ENCODE measurements around the gene CDK5R2.
A peak's percentile ranks its signal among the peaks of the same experiment; 100 is the strongest.

Gene CDK5R2

GRCh38 chr2:218961651-218962570, 2.4 kb downstream of the CDK5R2 start:
- DNase-seq (ENCODE audit: low read depth, low spot score): no peak

- DNase-seq (ENCODE audit: low read depth, low spot score): peak; percentile 76
Measured at GRCh38 chr2:218962859-218963492, 3.5 kb downstream of the CDK5R2 start.

- no peak for DNase-seq (ENCODE audit: low read depth, low spot score)
Measured at GRCh38 chr2:218963601-218964000, 4.1 kb downstream of the CDK5R2 start.

DNA sequence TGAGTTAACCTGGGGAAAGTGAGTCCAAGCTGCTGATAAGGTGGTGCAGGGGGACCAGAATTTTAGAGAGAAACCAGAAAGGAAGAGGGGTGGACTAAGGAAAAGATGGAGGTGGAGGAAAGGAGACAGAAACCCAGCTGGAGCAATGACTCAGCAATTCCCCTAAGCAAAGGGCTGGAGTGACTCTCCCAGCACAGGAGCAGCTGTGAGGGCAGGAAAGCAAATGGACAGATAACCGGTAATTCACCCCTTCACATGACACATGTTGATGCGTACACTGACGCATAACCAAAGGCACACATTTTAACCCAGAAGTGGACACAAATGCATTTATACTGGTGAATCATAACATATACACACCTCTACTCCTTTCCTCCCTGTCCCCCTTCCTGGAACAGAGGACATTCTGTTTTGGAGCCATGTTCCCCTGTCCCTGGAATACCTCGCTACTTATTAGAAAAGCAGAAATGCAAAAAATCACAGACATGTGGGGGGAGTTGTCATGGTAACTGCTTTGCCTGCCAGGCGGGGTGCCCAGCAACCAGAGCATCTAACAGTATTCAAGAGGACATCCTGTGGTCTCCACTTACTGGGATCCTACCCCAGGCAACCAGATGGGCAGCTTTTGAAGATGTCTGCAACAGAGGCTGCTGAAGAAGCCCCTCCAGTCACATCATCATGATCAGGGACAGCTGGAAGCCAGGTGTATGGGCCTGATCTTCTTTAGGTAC, 4.7 kb downstream of the CDK5R2 start:
- DNase-seq (ENCODE audit: low read depth, low spot score): no peak

GRCh38 chr2:218970894-218971293, 11.4 kb downstream of the CDK5R2 start:
- DNase-seq (ENCODE audit: low read depth, low spot score): no peak

GRCh38 chr2:218975060-218975777, 15.8 kb downstream of the CDK5R2 start:
- DNase-seq (ENCODE audit: low read depth, low spot score): no peak

DNA sequence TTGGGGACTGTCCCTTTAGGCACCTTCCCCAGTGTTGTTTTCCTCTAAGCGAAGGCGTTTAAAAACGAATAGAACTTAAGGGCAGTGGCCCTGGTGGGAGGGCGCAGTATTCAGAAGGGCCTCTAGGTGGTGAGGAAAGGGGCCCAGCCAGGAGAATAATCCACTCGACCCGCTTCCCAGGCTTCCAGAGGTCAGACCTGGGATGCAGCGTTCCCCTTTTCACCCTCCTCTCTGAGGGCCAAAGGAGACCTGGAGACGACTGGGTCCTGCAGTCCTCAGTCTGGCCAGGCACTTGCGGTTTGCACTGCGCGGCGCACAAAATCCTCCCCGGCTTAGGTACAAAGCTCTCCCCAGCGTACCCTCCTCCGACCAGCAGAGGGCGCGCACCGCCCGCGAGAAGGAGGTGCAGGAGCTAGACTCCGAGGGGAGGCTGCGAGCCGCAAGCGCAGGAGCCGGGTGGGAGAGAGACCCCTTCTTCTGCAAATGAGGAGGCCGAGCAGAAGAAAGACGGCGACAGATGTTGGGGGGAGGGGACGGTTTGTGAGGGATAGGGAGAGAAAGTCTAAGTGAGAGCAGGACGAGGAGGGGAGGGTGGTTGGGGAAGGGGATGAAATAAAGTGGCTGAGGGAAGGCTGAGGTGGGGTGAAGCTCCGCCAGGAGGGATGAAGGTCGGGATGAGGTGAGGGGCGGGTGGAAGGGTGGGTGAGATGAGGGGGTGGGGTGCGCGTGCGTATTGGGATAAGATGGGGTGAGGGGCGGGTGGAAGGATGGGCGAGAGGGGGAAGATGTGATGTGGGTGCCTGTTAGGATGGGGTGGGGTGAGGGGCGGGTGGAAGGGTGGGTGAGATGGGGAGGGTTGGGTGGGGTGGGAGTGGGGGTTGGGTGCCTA, 20.6 kb downstream of the CDK5R2 start:
- DNase-seq (ENCODE audit: low read depth, low spot score): peak; percentile 90

DNA sequence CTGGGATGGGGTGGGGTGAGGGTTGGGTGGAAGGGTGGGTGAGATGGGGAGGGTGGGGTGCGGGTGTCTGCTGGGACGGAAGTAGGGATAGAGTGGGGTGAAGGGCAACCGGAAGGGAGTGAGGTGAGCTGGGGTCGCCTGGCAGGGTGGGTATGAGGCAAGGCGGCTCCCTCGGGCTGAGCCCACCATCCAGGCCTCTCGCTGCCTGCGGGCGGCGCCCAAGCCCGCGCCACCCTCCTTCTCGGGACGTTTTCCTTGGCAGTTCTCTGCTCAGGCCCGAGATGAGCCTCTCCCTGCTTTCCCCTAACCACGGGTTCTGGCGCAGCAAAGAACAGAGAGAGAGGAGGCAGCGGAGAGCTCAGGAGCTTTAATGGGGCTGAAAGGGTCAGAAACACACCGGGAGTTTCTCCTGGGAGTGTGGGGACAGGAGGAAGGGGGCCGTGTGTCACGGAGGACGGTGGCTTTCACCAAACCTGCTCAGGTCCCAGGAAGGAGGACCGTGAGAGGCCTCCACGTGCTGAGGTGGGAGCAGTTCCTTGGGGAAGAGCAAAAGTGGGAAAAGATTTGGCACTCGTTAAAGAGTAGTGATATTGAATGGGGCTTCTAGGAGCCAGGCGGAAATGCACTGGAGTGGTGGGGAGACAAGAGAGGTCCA, 21.4 kb downstream of the CDK5R2 start:
- no peak for DNase-seq (ENCODE audit: low read depth, low spot score)

- DNase-seq (ENCODE audit: low read depth, low spot score): no peak
Measured at GRCh38 chr2:218981390-218981880, 22.0 kb downstream of the CDK5R2 start.

DNA sequence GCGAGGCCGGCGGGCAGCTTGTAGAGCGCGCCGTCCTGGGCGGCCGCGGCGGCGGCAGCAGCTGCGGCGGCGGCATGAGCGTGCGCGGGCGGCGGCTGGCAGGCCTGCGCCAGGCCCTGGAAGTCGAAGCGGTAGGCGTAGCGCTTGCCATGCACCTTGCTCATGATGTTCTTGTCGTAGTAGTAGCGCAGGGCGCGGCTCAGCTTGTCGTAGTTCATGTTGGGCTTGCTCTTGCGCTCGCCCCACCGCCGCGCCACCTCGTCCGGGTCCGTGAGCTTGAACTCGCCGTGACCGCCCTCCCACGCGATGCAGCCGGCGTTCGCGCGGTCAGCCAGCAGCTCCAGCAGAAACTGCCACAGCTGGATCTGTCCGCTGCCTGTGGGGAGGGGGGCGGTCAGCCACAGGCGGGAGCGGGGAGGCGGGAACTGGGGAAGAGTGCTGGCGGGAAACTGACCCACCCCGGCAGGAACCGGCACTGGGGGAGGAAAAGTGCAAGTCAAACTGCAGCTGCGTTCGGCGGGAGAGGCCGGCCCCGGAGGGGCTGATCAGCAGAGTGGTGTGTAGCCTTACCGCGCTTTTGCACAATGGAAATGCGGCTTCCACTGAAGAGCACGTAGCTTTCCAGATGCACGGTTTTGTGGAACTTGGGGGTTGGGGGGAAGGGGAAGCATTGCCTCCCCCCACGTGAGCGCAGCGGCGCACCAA, 22.6 kb downstream of the CDK5R2 start:
- peak; percentile 43 for DNase-seq (ENCODE audit: low read depth, low spot score)

DNA sequence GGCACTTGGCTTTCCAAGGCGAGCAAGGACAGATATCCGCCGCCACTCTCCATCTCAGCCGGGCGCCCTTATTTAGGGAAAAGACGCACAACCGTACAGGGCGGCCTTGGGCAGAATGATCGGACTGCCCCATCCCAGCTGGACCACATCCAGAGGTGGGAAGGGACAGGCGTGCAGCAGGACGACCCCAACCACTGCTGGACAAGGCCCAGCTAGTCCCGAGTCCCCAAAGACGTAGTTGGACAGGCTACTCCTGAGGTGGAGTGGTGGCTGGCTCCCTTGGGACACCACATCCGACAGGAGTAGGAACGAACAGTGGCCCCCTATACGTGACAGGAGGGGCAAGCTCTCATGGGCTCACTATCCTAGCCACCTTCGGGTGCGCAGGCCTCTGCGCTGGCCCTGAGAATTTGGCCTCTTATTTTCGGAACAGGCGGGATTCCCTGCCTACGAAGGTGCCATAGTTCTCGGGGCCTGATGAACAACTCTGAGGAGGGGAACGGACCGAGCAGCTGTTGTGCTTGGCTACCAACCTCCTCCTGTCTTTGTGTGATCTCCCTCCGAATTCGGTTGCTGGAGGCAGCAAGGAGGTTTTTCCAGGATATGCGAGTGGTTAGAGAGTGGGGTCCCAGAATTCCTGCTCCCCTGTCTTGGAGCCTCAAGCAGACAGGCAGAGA, 23.3 kb downstream of the CDK5R2 start:
- no peak for DNase-seq (ENCODE audit: low read depth, low spot score)

GRCh38 chr2:218983263-218983933, 23.9 kb downstream of the CDK5R2 start:
- no peak for DNase-seq (ENCODE audit: low read depth, low spot score)

DNA sequence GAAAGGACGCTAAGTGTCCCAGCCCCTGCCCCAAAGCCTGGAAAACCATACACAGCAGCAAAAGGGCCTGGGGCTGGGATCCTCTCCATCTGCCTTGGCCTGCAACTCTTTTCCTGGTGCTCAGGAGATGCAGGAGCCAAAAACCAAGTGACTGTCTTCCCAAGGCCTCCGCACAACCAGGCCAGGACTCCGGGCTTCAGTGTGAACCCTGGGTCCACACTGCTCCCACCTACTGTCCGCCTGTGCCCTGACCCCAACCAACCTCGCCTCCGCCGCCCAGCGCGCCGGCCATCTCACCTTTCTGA, 24.4 kb downstream of the CDK5R2 start:
- DNase-seq (ENCODE audit: low read depth, low spot score): no peak

- DNase-seq (ENCODE audit: low read depth, low spot score): no peak
Measured at GRCh38 chr2:218984239-218985020, 25.0 kb downstream of the CDK5R2 start.

GRCh38 chr2:218985021-218985324, 25.5 kb downstream of the CDK5R2 start, which contains the start of gene FEV:
Gene FEV (minus strand): TSS chr2:218985184. CDS start chr2:218985075, 109 bp downstream.
- DNase-seq (ENCODE audit: low read depth, low spot score): no peak

- DNase-seq (ENCODE audit: low read depth, low spot score): no peak
Measured at GRCh38 chr2:218985325-218986091, 26.0 kb downstream of the CDK5R2 start.
